NCI-H1694 treated with DMSO at 0.1 percent for 48 hours (cell line): ENCODE measurements around the gene SLC12A9.
"Not testable (repeated sequence)": the region's sequence is repeated elsewhere in the genome, so short reads cannot be mapped to it uniquely, and the experiment has no call there.

Experiments used
- DNase-seq: peaks from one replicate; lab custom pipeline; 2025; lab: John Stamatoyannopoulos, UW

The SLC12A9 gene

GRCh38 chr7:100895956-100896731, 43.6 kb downstream of the SLC12A9 start:
- DNase-seq, result peak; percentile 35

GRCh38 chr7:100896732-100897608, 44.5 kb downstream of the SLC12A9 start:
- DNase-seq, result no peak

- no peak for DNase-seq
These were observed 45.4 kb downstream of the SLC12A9 start for GRCh38 chr7:100897772-100898454.

GRCh38 chr7:100899432-100899831, 46.9 kb downstream of the SLC12A9 start:
- DNase-seq, result no peak

GRCh38 chr7:100900978-100901377, 48.5 kb downstream of the SLC12A9 start:
- DNase-seq, result no peak

- DNase-seq, result no peak
These were observed 49.4 kb downstream of the SLC12A9 start for GRCh38 chr7:100901921-100902332.

- DNase-seq, result no peak
These were observed 50.1 kb downstream of the SLC12A9 start for GRCh38 chr7:100902638-100903037.

- no peak for DNase-seq
These were observed 56.0 kb downstream of the SLC12A9 start for GRCh38 chr7:100908512-100908911.

- not testable (repeated sequence) for DNase-seq
These were observed 57.9 kb downstream of the SLC12A9 start for GRCh38 chr7:100910443-100910842.

GRCh38 chr7:100911484-100911883, 59.0 kb downstream of the SLC12A9 start:
- no peak for DNase-seq

GRCh38 chr7:100914208-100914878, 61.8 kb downstream of the SLC12A9 start:
- no peak for DNase-seq

- DNase-seq, result no peak
These were observed 62.5 kb downstream of the SLC12A9 start for GRCh38 chr7:100914879-100915447.
